Spinal cord (tissue), 10 donors: Measurements from ENCODE around the gene NT5E. TPM values are rescaled to one million over a fixed set of nuclear protein-coding genes. Genes with fewer than 3 reads are reported as not detected.
"Not testable (repeated sequence)": the region's sequence is repeated elsewhere in the genome, so short reads cannot be mapped to it uniquely, and the experiment has no call there.

ENCODE experiments used
- DNase-seq, 6 donors: peaks; one replicate each; pipeline versions ENCODE4 v3.0.0 to v3.0.0-alpha.2; 2013 to 2015; ENCODE audit warnings: low spot score in 6 of 6, low read depth in 4 of 6
- H3K27ac ChIP-seq: one replicate; pipeline ENCODE4 v1.5.1; 2013; ENCODE audit warnings: low read depth, low read length, control low read depth
- H3K27me3 ChIP-seq: one replicate; pipeline ENCODE4 v1.6.1; 2013; ENCODE audit warnings: low read length; ENCODE audit not compliant: control insufficient read depth, insufficient read depth
- H3K36me3 ChIP-seq: one replicate; pipeline ENCODE4 v1.6.1; 2013; ENCODE audit warnings: low read length; ENCODE audit not compliant: control insufficient read depth, insufficient read depth
- H3K4me1 ChIP-seq: one replicate; pipeline ENCODE4 v1.6.1; 2013; ENCODE audit warnings: low read length; ENCODE audit not compliant: control insufficient read depth, insufficient read depth
- H3K4me3 ChIP-seq: one replicate; pipeline ENCODE4 v1.5.1; 2013; ENCODE audit warnings: low read depth, low read length, control low read depth
- H3K9me3 ChIP-seq: one replicate; pipeline ENCODE4 v1.6.1; 2013; ENCODE audit warnings: low read length; ENCODE audit not compliant: control insufficient read depth, insufficient read depth
- WGBS: methylation state at CpG from one replicate; pipeline ENCODE4 v1.1.5; 2013; ENCODE audit warnings: missing lambda C conversion rate; ENCODE audit not compliant: insufficient coverage; 5-methylcytosine and 5-hydroxymethylcytosine counted together
- polyA plus RNA-seq, 2 donors: library from polyadenylated mRNA; unstranded; fragments of 120-200 nt; gene quantifications; one replicate each; pipeline ENCODE4 v1.2.1, GENCODE V29; 2013; ENCODE audit not compliant: insufficient read length in 2 of 2
- total RNA-seq, 2 donors: library from RNA; depleted of rRNA in 1 of 2; stranded (reverse); fragments of 120-200 nt in 1 of 2; fragments of >200 nt in 1 of 2; gene quantifications; one replicate each; pipeline versions ENCODE4 v1.2.3 to v1.2.4, GENCODE V29; 2013 to 2014
- donor health status: healthy.

Gene NT5E
- total and polyA plus RNA-seq, 4 donors: 13.0 to 18.8 (median 16.7) TPM

GRCh38 chr6:85496009-85496579 lies 46.2 kb downstream of the NT5E start:
- DNase-seq: no peak
- 88% methylated on average over 4 of the region's 8 CpGs for WGBS
- Histone ChIP-seq H3K4me1 (no peaks in the 10 kb centered on the region), H3K4me3 (no peak overlapping the region), H3K27me3 (no peaks in the 10 kb centered on the region), H3K36me3 (no peaks in the 10 kb centered on the region), H3K9me3 (peaks cover 2% of the 10 kb centered on the region), H3K27ac (no peak overlapping the region)

GRCh38 chr6:85496856-85497255 lies 47.0 kb downstream of the NT5E start:
- WGBS: 93% methylated on average over 5 of the region's 5 CpGs
- Histone ChIP-seq H3K9me3 (peaks cover 2% of the 10 kb centered on the region), H3K27me3 (no peaks in the 10 kb centered on the region), H3K4me1 (no peaks in the 10 kb centered on the region), H3K27ac (no peak overlapping the region), H3K4me3 (no peak overlapping the region), H3K36me3 (peaks cover 3% of the 10 kb centered on the region)
- no peak for DNase-seq

- H3K36me3 ChIP-seq: peaks cover 3% of the 10 kb centered on the region
- H3K4me3 ChIP-seq: no peak overlapping the region
- H3K4me1 ChIP-seq: no peaks in the 10 kb centered on the region
- H3K27me3 ChIP-seq: no peaks in the 10 kb centered on the region
- DNase-seq: no peak
- WGBS: 88% methylated on average over 1 of the region's 2 CpGs
- peaks cover 2% of the 10 kb centered on the region for H3K9me3 ChIP-seq
- no peak overlapping the region for H3K27ac ChIP-seq
Measured at GRCh38 chr6:85498596-85499258, 48.8 kb downstream of the NT5E start.

GRCh38 chr6:85506441-85507093 lies 56.7 kb downstream of the NT5E start:
- WGBS: 80% methylated on average over 1 of the region's 8 CpGs
- Histone ChIP-seq H3K36me3 (peaks cover 4% of the 10 kb centered on the region), H3K4me1 (no peaks in the 10 kb centered on the region), H3K4me3 (no peak overlapping the region), H3K27me3 (no peaks in the 10 kb centered on the region), H3K9me3 (no peaks in the 10 kb centered on the region), H3K27ac (no peak overlapping the region)
- no peak for DNase-seq

- peaks cover 16% of the 10 kb centered on the region for H3K36me3 ChIP-seq
- H3K4me3 ChIP-seq: no peak overlapping the region
- no peak overlapping the region for H3K27ac ChIP-seq
- no peaks in the 10 kb centered on the region for H3K9me3 ChIP-seq
- H3K4me1 ChIP-seq: no peaks in the 10 kb centered on the region
- no peak for DNase-seq
- H3K27me3 ChIP-seq: no peaks in the 10 kb centered on the region
Measured at GRCh38 chr6:85516168-85516567, 66.3 kb downstream of the NT5E start.

- 100% methylated on average over 1 of the region's 2 CpGs for WGBS
- DNase-seq: not testable (repeated sequence)
Measured at GRCh38 chr6:85524281-85524680, 74.4 kb downstream of the NT5E start.

GRCh38 chr6:85537055-85537494 lies 87.2 kb downstream of the NT5E start:
- Histone ChIP-seq H3K27me3 (no peaks in the 10 kb centered on the region), H3K4me1 (no peaks in the 10 kb centered on the region), H3K4me3 (no peak overlapping the region), H3K27ac (no peak overlapping the region), H3K36me3 (peaks cover 5% of the 10 kb centered on the region), H3K9me3 (no peaks in the 10 kb centered on the region)
- peak in 2 of 6 donors; percentile 7 to 41 for DNase-seq
- WGBS: no CpG with 5 or more reads among the region's 2 CpGs

More at GRCh38 chr6:85524281-85524680, 74.4 kb downstream of the NT5E start:
- peaks cover 27% of the 10 kb centered on the region for H3K36me3 ChIP-seq
- not testable (repeated sequence) for H3K27me3 ChIP-seq, H3K4me1 ChIP-seq, H3K4me3 ChIP-seq, H3K27ac ChIP-seq, H3K9me3 ChIP-seq

- no peak for DNase-seq
- WGBS: no CpG with 5 or more reads among the region's 1 CpG
- Histone ChIP-seq H3K4me1 (no peaks in the 10 kb centered on the region), H3K27me3 (no peaks in the 10 kb centered on the region), H3K27ac (no peak overlapping the region), H3K9me3 (no peaks in the 10 kb centered on the region), H3K36me3 (peaks cover 17% of the 10 kb centered on the region), H3K4me3 (no peak overlapping the region)
Measured at GRCh38 chr6:85544776-85545175, 94.9 kb downstream of the NT5E start.
